ENCODE results near the gene C19orf47. TPM values are rescaled to one million over a fixed set of nuclear protein-coding genes. Genes with fewer than 3 reads are reported as not detected.

Gene C19orf47
- total RNA-seq, 8 experiments from 2014 or later, result 9.8 to 16.7 (median 13.3) TPM

GRCh38 chr19:40369797-40370196, 21.6 kb upstream of the C19orf47 start:
- H3K4me3 ChIP-seq, result no peak overlapping the region
- in situ Hi-C loops (cut with MboI; ENCODE audit: low pct_unique_long_range_greater_than_20kb in 2 of 9, low sequenced_read_pairs in 9 of 9, unreplicated experiment in 9 of 9), result no loop called here
- H3K4me1 ChIP-seq (replicated peaks in 1 of 2), result peaks cover 11 to 14% of the 10 kb centered on the region in 2 donors
- WGBS, 10 experiments, result 90 to 100% methylated on average over 2 to 3 of the region's 12 CpGs; no CpG with 5 or more reads in 8 of the 10 experiments
- no peak overlapping the region for H3K27ac ChIP-seq
- no peak for ATAC-seq (replicated peaks in 6 of 8)

- 60 to 100% (median 97%) methylated on average over 1 to 5 of the region's 16 CpGs; no CpG with 5 or more reads in 6 of the 10 experiments for WGBS, 10 experiments
- Histone ChIP-seq H3K4me3 (no peak overlapping the region), H3K4me1 (replicated peaks in 1 of 2) (peaks cover 11 to 14% of the 10 kb centered on the region in 2 donors), H3K27ac (no peak overlapping the region)
- ATAC-seq (replicated peaks in 6 of 8), result no peak
- in situ Hi-C loops (cut with MboI; ENCODE audit: low pct_unique_long_range_greater_than_20kb in 2 of 9, low sequenced_read_pairs in 9 of 9, unreplicated experiment in 9 of 9), result no loop called here
Observed at GRCh38 chr19:40367577-40368434, 19.6 kb upstream of the C19orf47 start.

- in situ Hi-C loops (cut with MboI; ENCODE audit: low pct_unique_long_range_greater_than_20kb in 2 of 9, low sequenced_read_pairs in 9 of 9, unreplicated experiment in 9 of 9), result no loop called here
- ATAC-seq (replicated peaks in 6 of 8), result peak in 5 of 8 experiments; percentile 70 to 78 (median 74)
- 4 to 97% (median 70%) methylated on average over 2 to 9 of the region's 27 CpGs; no CpG with 5 or more reads in 5 of the 10 experiments for WGBS, 10 experiments
- peak overlapping the region; percentile 42 to 63 (median 47) for H3K4me3 ChIP-seq
- H3K27ac ChIP-seq, result peak overlapping the region; percentile 72 to 76
- H3K4me1 ChIP-seq (replicated peaks in 1 of 2), result peaks cover 11 to 14% of the 10 kb centered on the region in 2 donors
Observed at GRCh38 chr19:40366697-40367561, 18.7 kb upstream of the C19orf47 start.

GRCh38 chr19:40365613-40366401, 17.6 kb upstream of the C19orf47 start:
- WGBS, 10 experiments, result 0 to 23% (median 2%) methylated on average over 1 to 8 of the region's 28 CpGs; no CpG with 5 or more reads in 6 of the 10 experiments
- ATAC-seq (replicated peaks in 6 of 8), result peak in 7 of 8 experiments; percentile 79 to 90 (median 81)
- H3K27ac ChIP-seq, result peak overlapping the region; percentile 72 to 76
- H3K4me1 ChIP-seq (replicated peaks in 1 of 2), result peaks cover 11 to 14% of the 10 kb centered on the region in 2 donors
- H3K4me3 ChIP-seq, result peak overlapping the region; percentile 42 to 63 (median 47)
- in situ Hi-C loops (cut with MboI; ENCODE audit: low pct_unique_long_range_greater_than_20kb in 2 of 9, low sequenced_read_pairs in 9 of 9, unreplicated experiment in 9 of 9), result no loop called here

- no peak for ATAC-seq (replicated peaks in 6 of 8)
- Histone ChIP-seq H3K27ac (no peak overlapping the region), H3K4me3 (peak overlapping the region in 2 of 5 donors; percentile 47 to 49), H3K4me1 (replicated peaks in 1 of 2) (peaks cover 11 to 14% of the 10 kb centered on the region in 2 donors)
- in situ Hi-C loops (cut with MboI; ENCODE audit: low pct_unique_long_range_greater_than_20kb in 2 of 9, low sequenced_read_pairs in 9 of 9, unreplicated experiment in 9 of 9), result no loop called here
- WGBS, 10 experiments, result 67 to 90% (median 85%) methylated on average over 1 to 2 of the region's 3 CpGs; no CpG with 5 or more reads in 6 of the 10 experiments
Observed at GRCh38 chr19:40365010-40365409, 16.8 kb upstream of the C19orf47 start.

- peaks cover 11 to 14% of the 10 kb centered on the region in 2 donors for H3K4me1 ChIP-seq (replicated peaks in 1 of 2)
- 81 to 100% (median 92%) methylated on average over 1 to 5 of the region's 5 CpGs for WGBS, 10 experiments
- H3K4me3 ChIP-seq, result no peak overlapping the region
- in situ Hi-C loops (cut with MboI; ENCODE audit: low pct_unique_long_range_greater_than_20kb in 2 of 9, low sequenced_read_pairs in 9 of 9, unreplicated experiment in 9 of 9), result no loop called here
- no peak for ATAC-seq (replicated peaks in 6 of 8)
- H3K27ac ChIP-seq, result no peak overlapping the region
Observed at GRCh38 chr19:40363069-40363468, 14.9 kb upstream of the C19orf47 start.

- 60 to 100% (median 80%) methylated on average over 1 to 3 of the region's 3 CpGs; no CpG with 5 or more reads in 3 of the 10 experiments for WGBS, 10 experiments
- Histone ChIP-seq H3K4me1 (replicated peaks in 1 of 2) (peaks cover 10 to 12% of the 10 kb centered on the region in 2 donors), H3K27ac (no peak overlapping the region), H3K4me3 (no peak overlapping the region)
- in situ Hi-C loops (cut with MboI; ENCODE audit: low pct_unique_long_range_greater_than_20kb in 2 of 9, low sequenced_read_pairs in 9 of 9, unreplicated experiment in 9 of 9), result no loop called here
- ATAC-seq (replicated peaks in 6 of 8), result no peak
Observed at GRCh38 chr19:40362160-40362559, 14.0 kb upstream of the C19orf47 start.

- in situ Hi-C loops (cut with MboI; ENCODE audit: low pct_unique_long_range_greater_than_20kb in 2 of 9, low sequenced_read_pairs in 9 of 9, unreplicated experiment in 9 of 9), result no loop called here
- ATAC-seq (replicated peaks in 6 of 8), result peak in 4 of 8 experiments; percentile 11 to 47 (median 28)
- Histone ChIP-seq H3K27ac (no peak overlapping the region), H3K4me1 (replicated peaks in 1 of 2) (peaks cover 0 to 3% of the 10 kb centered on the region in 2 donors), H3K4me3 (no peak overlapping the region)
- WGBS, 10 experiments, result 67 to 100% (median 91%) methylated on average over 5 to 10 of the region's 12 CpGs; no CpG with 5 or more reads in 1 of the 10 experiments
Observed at GRCh38 chr19:40360708-40361241, 12.6 kb upstream of the C19orf47 start.

- WGBS, 10 experiments, result 22 to 100% (median 90%) methylated on average over 1 to 11 of the region's 13 CpGs; no CpG with 5 or more reads in 2 of the 10 experiments
- Histone ChIP-seq H3K4me3 (no peak overlapping the region), H3K27ac (no peak overlapping the region), H3K4me1 (replicated peaks in 1 of 2) (peaks cover 0 to 3% of the 10 kb centered on the region in 2 donors)
- ATAC-seq (replicated peaks in 6 of 8), result peak in 3 of 8 experiments; percentile 11 to 22 (median 12)
- in situ Hi-C loops (cut with MboI; ENCODE audit: low pct_unique_long_range_greater_than_20kb in 2 of 9, low sequenced_read_pairs in 9 of 9, unreplicated experiment in 9 of 9), result no loop called here
Observed at GRCh38 chr19:40360020-40360707, 12.0 kb upstream of the C19orf47 start.

- Histone ChIP-seq H3K4me1 (replicated peaks in 1 of 2) (no peaks in the 10 kb centered on the region), H3K27ac (no peak overlapping the region), H3K4me3 (no peak overlapping the region)
- ATAC-seq (replicated peaks in 6 of 8), result no peak
- WGBS, 10 experiments, result 80 to 100% methylated on average over 1 of the region's 5 CpGs; no CpG with 5 or more reads in 8 of the 10 experiments
- in situ Hi-C loops (cut with MboI; ENCODE audit: low pct_unique_long_range_greater_than_20kb in 2 of 9, low sequenced_read_pairs in 9 of 9, unreplicated experiment in 9 of 9), result no loop called here
Observed at GRCh38 chr19:40358773-40359172, 10.6 kb upstream of the C19orf47 start.

GRCh38 chr19:40357640-40358039, 9.4 kb upstream of the C19orf47 start:
- Histone ChIP-seq H3K27ac (no peak overlapping the region), H3K4me1 (replicated peaks in 1 of 2) (no peaks in the 10 kb centered on the region), H3K4me3 (no peak overlapping the region)
- in situ Hi-C loops (cut with MboI; ENCODE audit: low pct_unique_long_range_greater_than_20kb in 2 of 9, low sequenced_read_pairs in 9 of 9, unreplicated experiment in 9 of 9), result no loop called here
- WGBS, 10 experiments, result 0 to 91% (median 76%) methylated on average over 1 to 3 of the region's 3 CpGs; no CpG with 5 or more reads in 5 of the 10 experiments
- ATAC-seq (replicated peaks in 6 of 8), result peak in 6 of 8 experiments; percentile 27 to 84 (median 59)

Data from motor neuron (in vitro differentiated cells).